ENCODE data around the gene LIPT2. TPM values are rescaled to one million over a fixed set of nuclear protein-coding genes. Genes with fewer than 3 reads are reported as not detected.
"Not testable (repeated sequence)": the region's sequence is repeated elsewhere in the genome, so short reads cannot be mapped to it uniquely, and the experiment has no call there.

LIPT2 gene
- total RNA-seq: 1 to 10 TPM; 3.2 to 4.8 (median 4.1) TPM
- long read RNA-seq, donor 1, transcript LIPT2-201 (2 exons, 1,018 nt): major isoform, 5 of 8 reads
- long read RNA-seq, donor 1, partial matches to known transcripts: 0 of 8 reads
- long read RNA-seq, donor 1, other reads (novel, unspliced or antisense): 1 of 8 reads
- long read RNA-seq, donor 2, partial matches to known transcripts: 0 of 3 reads
- long read RNA-seq, donor 2, other reads (novel, unspliced or antisense): 0 of 3 reads

- Histone ChIP-seq H3K4me1 (ENCODE audit: low read depth) (no peaks in the 10 kb centered on the region), H3K9me3 (no peaks in the 10 kb centered on the region), H3K4me3 (peak within 1 kb of the TSS; percentile 79), H3K36me3 (ENCODE audit: low read depth) (no peaks in the 10 kb centered on the region)
- DNase-seq (peak; percentile 98 to 99 (median 99)), ATAC-seq (peak; percentile 98)
- intact Hi-C loops (cut with DNase I, micrococcal nuclease): no loop called here
- TF ChIP-seq CTCF (IDR thresholded peaks at IDR 0.05): no peak
Observed at GRCh38 chr11:74492974-74493790, at the start of gene LIPT2. Gene LIPT2, minus strand, starts transcription at chr11:74493724. Its CDS starts 21 bp downstream, at chr11:74493703.

- intact Hi-C loops (cut with DNase I, micrococcal nuclease): no loop called here
- Histone ChIP-seq H3K36me3 (ENCODE audit: low read depth) (no peaks in the 10 kb centered on the region), H3K4me3 (no peak overlapping the region), H3K4me1 (ENCODE audit: low read depth) (no peaks in the 10 kb centered on the region), H3K9me3 (peaks cover 7% of the 10 kb centered on the region)
- DNase-seq (no peak), ATAC-seq (no peak)
- TF ChIP-seq CTCF (IDR thresholded peaks at IDR 0.05): no peak
Observed at GRCh38 chr11:74541466-74541865, 47.9 kb upstream of the LIPT2 start.

GRCh38 chr11:74540270-74540669, 46.7 kb upstream of the LIPT2 start:
- no peaks in the 10 kb centered on the region for H3K36me3 ChIP-seq (ENCODE audit: low read depth)

GRCh38 chr11:74538680-74539079, 45.2 kb upstream of the LIPT2 start:
- H3K9me3 ChIP-seq: peaks cover 2% of the 10 kb centered on the region
- no peak for TF ChIP-seq CTCF (IDR thresholded peaks at IDR 0.05)
- no peak overlapping the region for H3K4me3 ChIP-seq
- DNase-seq (no peak), ATAC-seq (no peak)
- no peaks in the 10 kb centered on the region for H3K36me3 ChIP-seq (ENCODE audit: low read depth)
- intact Hi-C loops (cut with DNase I, micrococcal nuclease): no loop called here
- H3K4me1 ChIP-seq (ENCODE audit: low read depth): no peaks in the 10 kb centered on the region

More at GRCh38 chr11:74540270-74540669, 46.7 kb upstream of the LIPT2 start:
- H3K4me3 ChIP-seq: no peak overlapping the region
- TF ChIP-seq CTCF (IDR thresholded peaks at IDR 0.05): no peak
- DNase-seq (no peak), ATAC-seq (no peak)
- peaks cover 7% of the 10 kb centered on the region for H3K9me3 ChIP-seq
- H3K4me1 ChIP-seq (ENCODE audit: low read depth): no peaks in the 10 kb centered on the region
- intact Hi-C loops (cut with DNase I, micrococcal nuclease): no loop called here

- no peaks in the 10 kb centered on the region for H3K4me1 ChIP-seq (ENCODE audit: low read depth)
- peaks cover 2% of the 10 kb centered on the region for H3K9me3 ChIP-seq
- intact Hi-C loops (cut with DNase I, micrococcal nuclease): no loop called here
- H3K4me3 ChIP-seq: no peak overlapping the region
- DNase-seq (no peak), ATAC-seq (no peak)
- no peak for TF ChIP-seq CTCF (IDR thresholded peaks at IDR 0.05)
- H3K36me3 ChIP-seq (ENCODE audit: low read depth): no peaks in the 10 kb centered on the region
Observed at GRCh38 chr11:74535371-74536160, 42.0 kb upstream of the LIPT2 start.

GRCh38 chr11:74534946-74535275, 41.4 kb upstream of the LIPT2 start:
- H3K4me3 ChIP-seq; intact Hi-C loops (cut with DNase I, micrococcal nuclease); H3K36me3 ChIP-seq (ENCODE audit: low read depth); DNase-seq; H3K4me1 ChIP-seq (ENCODE audit: low read depth); H3K9me3 ChIP-seq; ATAC-seq: not testable (repeated sequence)
